Measurements from ENCODE around the gene PER2.

PER2 gene

GRCh38 chr2:238231251-238231793 is 57.1 kb downstream of the PER2 start:
- ChIA-PET CTCF (no interaction called here), POLR2A (no interaction called here)
- DNase-seq (ENCODE audit: extremely low spot score) = no peak
- TF ChIP-seq SUZ12 (IDR thresholded peaks at IDR 0.05) = no peak
- no peak for TF ChIP-seq ARNT (IDR thresholded peaks at IDR 0.05)
- TF ChIP-seq BHLHE40 (IDR thresholded peaks at IDR 0.05; ENCODE audit: borderline replicate concordance) = no peak
- no peak for TF ChIP-seq HDGF (IDR thresholded peaks at IDR 0.05; ENCODE audit: borderline replicate concordance)
- TF ChIP-seq FOXM1 (IDR thresholded peaks at IDR 0.05; ENCODE audit: borderline replicate concordance) = no peak
- no peak for TF ChIP-seq CTBP1 (IDR thresholded peaks at IDR 0.05; ENCODE audit: borderline replicate concordance)
- no peak for TF ChIP-seq ELF4 (IDR thresholded peaks at IDR 0.05)

DNA sequence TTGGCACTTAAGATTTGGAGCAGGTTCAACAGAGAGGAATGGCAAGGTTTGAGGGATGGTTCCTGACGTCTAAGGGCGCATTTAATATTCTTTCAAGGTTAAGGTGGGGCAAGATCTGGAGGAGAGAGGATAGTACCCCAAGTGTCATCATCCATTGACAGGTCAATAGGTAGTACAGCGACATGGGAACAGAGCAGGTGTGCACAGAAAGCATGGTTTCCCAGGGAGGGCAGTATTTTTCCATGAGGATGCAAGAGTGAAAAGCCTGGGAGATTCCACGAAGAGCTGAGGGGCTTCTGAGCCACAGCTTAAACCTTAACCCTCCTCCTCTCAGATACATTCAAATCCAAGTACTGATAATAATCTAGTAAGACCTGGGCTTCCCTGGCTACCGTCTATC is 57.7 kb downstream of the PER2 start:
- TF ChIP-seq NFRKB (IDR thresholded peaks at IDR 0.05) (no peak), CTBP1 (IDR thresholded peaks at IDR 0.05; ENCODE audit: borderline replicate concordance) (no peak), ARNT (IDR thresholded peaks at IDR 0.05) (no peak), HDGF (IDR thresholded peaks at IDR 0.05; ENCODE audit: borderline replicate concordance) (no peak), LEF1 (IDR thresholded peaks at IDR 0.05; ENCODE audit: borderline replicate concordance) (no peak)
- TF ChIP-seq, protein P1, sequence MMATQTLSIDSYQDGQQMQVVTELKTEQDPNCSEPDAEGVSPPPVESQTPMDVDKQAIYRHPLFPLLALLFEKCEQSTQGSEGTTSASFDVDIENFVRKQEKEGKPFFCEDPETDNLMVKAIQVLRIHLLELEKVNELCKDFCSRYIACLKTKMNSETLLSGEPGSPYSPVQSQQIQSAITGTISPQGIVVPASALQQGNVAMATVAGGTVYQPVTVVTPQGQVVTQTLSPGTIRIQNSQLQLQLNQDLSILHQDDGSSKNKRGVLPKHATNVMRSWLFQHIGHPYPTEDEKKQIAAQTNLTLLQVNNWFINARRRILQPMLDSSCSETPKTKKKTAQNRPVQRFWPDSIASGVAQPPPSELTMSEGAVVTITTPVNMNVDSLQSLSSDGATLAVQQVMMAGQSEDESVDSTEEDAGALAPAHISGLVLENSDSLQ (IDR thresholded peaks at IDR 0.05) = no peak
- DNase-seq (ENCODE audit: extremely low spot score) = no peak
- ChIA-PET CTCF (no interaction called here), POLR2A (no interaction called here)

DNA sequence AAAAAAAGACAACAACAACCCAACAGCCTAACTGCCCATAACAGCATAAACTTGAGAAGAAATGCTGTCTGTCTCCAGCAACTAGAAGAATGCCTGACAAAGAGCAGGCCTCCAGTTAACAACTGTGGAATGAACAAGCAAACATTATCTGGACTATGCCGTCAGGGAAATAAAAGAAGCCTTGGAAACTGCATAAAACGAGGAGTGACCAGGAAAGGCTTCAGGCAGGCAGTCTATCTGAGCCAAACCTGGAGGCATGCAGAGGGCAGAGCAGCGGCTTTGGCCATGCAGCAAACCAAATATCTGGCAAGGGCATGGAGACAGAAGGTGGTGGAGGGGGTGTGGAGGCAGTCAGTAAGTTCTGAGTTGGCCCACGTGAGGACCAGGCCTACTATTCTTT is 59.7 kb downstream of the PER2 start:
- TF ChIP-seq L3MBTL2 (conservative IDR thresholded peaks at IDR 0.05) (no peak), SUZ12 (IDR thresholded peaks at IDR 0.05) (no peak), FOXM1 (IDR thresholded peaks at IDR 0.05; ENCODE audit: borderline replicate concordance) (no peak), FOXK2 (IDR thresholded peaks at IDR 0.05) (no peak), BHLHE40 (IDR thresholded peaks at IDR 0.05; ENCODE audit: borderline replicate concordance) (no peak), ELF4 (IDR thresholded peaks at IDR 0.05) (no peak), CTBP1 (IDR thresholded peaks at IDR 0.05; ENCODE audit: borderline replicate concordance) (no peak), LEF1 (IDR thresholded peaks at IDR 0.05; ENCODE audit: borderline replicate concordance) (no peak), TARDBP (IDR thresholded peaks at IDR 0.05) (no peak), ARNT (IDR thresholded peaks at IDR 0.05) (no peak), ZNF384 (IDR thresholded peaks at IDR 0.05) (no peak), HDGF (IDR thresholded peaks at IDR 0.05; ENCODE audit: borderline replicate concordance) (no peak), NFRKB (IDR thresholded peaks at IDR 0.05) (no peak), SP1 (IDR thresholded peaks at IDR 0.05) (no peak)
- TF ChIP-seq, protein P1 (IDR thresholded peaks at IDR 0.05) = no peak
- ChIA-PET POLR2A (no interaction called here), CTCF (no interaction called here)
- no peak for DNase-seq (ENCODE audit: extremely low spot score)

- ChIA-PET CTCF (no interaction called here), POLR2A (no interaction called here)
- DNase-seq (ENCODE audit: extremely low spot score) = no peak
- TF ChIP-seq L3MBTL2 (conservative IDR thresholded peaks at IDR 0.05) = no peak
- TF ChIP-seq, protein P1 (IDR thresholded peaks at IDR 0.05) = no peak
- TF ChIP-seq ZNF384 (IDR thresholded peaks at IDR 0.05) = no peak
- no peak for TF ChIP-seq HDGF (IDR thresholded peaks at IDR 0.05; ENCODE audit: borderline replicate concordance)
- TF ChIP-seq SP1 (IDR thresholded peaks at IDR 0.05) = no peak
- TF ChIP-seq ARNT (IDR thresholded peaks at IDR 0.05) = no peak
- no peak for TF ChIP-seq TARDBP (IDR thresholded peaks at IDR 0.05)
- no peak for TF ChIP-seq CTBP1 (IDR thresholded peaks at IDR 0.05; ENCODE audit: borderline replicate concordance)
Observed at GRCh38 chr2:238227587-238228032, 60.8 kb downstream of the PER2 start.

GRCh38 chr2:238226698-238227586 is 61.5 kb downstream of the PER2 start:
- no peak for TF ChIP-seq SP1 (IDR thresholded peaks at IDR 0.05)
- no peak for TF ChIP-seq BHLHE40 (IDR thresholded peaks at IDR 0.05; ENCODE audit: borderline replicate concordance)
- no peak for TF ChIP-seq LEF1 (IDR thresholded peaks at IDR 0.05; ENCODE audit: borderline replicate concordance)
- no peak for TF ChIP-seq L3MBTL2 (conservative IDR thresholded peaks at IDR 0.05)
- DNase-seq (ENCODE audit: extremely low spot score) = no peak
- ChIA-PET CTCF (no interaction called here), POLR2A (no interaction called here)

- ChIA-PET POLR2A (no interaction called here), CTCF (no interaction called here)
- DNase-seq (ENCODE audit: extremely low spot score) = no peak
- no peak for TF ChIP-seq HDGF (IDR thresholded peaks at IDR 0.05; ENCODE audit: borderline replicate concordance)
- no peak for TF ChIP-seq LEF1 (IDR thresholded peaks at IDR 0.05; ENCODE audit: borderline replicate concordance)
- no peak for TF ChIP-seq FOXK2 (IDR thresholded peaks at IDR 0.05)
- TF ChIP-seq ARNT (IDR thresholded peaks at IDR 0.05) = no peak
- TF ChIP-seq CTBP1 (IDR thresholded peaks at IDR 0.05; ENCODE audit: borderline replicate concordance) = no peak
- no peak for TF ChIP-seq L3MBTL2 (conservative IDR thresholded peaks at IDR 0.05)
- no peak for TF ChIP-seq ZNF384 (IDR thresholded peaks at IDR 0.05)
Observed at GRCh38 chr2:238225911-238226697, 62.3 kb downstream of the PER2 start.

Data from HEK293T (cell line).